Measurements from ENCODE around the gene CEP295NL.

The CEP295NL gene

DNA sequence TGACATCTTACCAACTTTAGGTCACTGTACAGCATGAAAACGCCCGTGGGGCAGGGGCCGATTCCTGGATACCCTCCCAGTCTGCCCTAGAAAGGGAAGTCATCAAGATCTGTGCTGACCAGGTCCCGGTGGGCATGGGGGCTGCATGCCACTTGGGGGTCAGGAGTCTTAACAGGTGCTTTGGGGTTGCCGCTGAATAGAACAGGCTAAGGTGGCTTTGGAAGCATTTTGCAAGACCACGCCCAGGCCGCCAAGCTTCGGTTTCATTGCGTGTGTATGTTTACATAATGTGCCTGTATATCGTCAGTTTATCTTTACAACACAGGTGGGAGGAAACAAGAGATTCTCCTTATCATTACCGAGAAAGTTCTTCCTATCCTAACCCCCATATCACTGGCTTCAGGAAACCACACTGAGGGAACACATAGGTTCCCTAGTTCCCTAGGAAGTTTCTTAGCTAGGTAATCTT is 49.0 kb downstream of the CEP295NL start:
- Histone ChIP-seq H3K27ac (no peak overlapping the region), H3K4me3 (no peak overlapping the region)
- no peak for DNase-seq (ENCODE audit: low spot score)
- TF ChIP-seq, protein P1, sequence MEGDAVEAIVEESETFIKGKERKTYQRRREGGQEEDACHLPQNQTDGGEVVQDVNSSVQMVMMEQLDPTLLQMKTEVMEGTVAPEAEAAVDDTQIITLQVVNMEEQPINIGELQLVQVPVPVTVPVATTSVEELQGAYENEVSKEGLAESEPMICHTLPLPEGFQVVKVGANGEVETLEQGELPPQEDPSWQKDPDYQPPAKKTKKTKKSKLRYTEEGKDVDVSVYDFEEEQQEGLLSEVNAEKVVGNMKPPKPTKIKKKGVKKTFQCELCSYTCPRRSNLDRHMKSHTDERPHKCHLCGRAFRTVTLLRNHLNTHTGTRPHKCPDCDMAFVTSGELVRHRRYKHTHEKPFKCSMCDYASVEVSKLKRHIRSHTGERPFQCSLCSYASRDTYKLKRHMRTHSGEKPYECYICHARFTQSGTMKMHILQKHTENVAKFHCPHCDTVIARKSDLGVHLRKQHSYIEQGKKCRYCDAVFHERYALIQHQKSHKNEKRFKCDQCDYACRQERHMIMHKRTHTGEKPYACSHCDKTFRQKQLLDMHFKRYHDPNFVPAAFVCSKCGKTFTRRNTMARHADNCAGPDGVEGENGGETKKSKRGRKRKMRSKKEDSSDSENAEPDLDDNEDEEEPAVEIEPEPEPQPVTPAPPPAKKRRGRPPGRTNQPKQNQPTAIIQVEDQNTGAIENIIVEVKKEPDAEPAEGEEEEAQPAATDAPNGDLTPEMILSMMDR (IDR thresholded peaks at IDR 0.05), result no peak

DNA sequence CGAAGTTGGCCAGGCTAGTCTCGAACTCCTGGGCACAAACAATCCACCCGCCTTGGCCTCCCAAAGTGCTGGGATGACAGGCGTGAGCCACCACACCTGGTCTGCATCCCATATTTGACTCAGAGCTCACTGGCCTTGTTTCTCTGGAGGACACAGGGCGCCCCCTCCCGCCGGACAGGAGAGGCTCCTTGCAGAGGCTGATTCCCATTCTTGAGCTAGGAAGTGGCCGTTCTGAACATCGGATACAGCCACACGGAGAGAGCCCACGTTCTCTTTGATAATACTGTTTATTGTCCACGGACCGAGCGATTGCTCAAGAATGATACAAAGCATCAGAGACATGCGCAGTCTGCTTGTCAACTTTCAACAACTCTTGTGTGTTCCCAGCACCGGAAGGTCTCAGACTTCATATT is 50.3 kb downstream of the CEP295NL start:
- no peak for DNase-seq (ENCODE audit: low spot score)
- TF ChIP-seq, protein P1 (IDR thresholded peaks at IDR 0.05), result no peak
- H3K4me3 ChIP-seq, result no peak overlapping the region
- H3K27ac ChIP-seq, result no peak overlapping the region

- H3K4me3 ChIP-seq, result no peak overlapping the region
- DNase-seq (ENCODE audit: low spot score), result no peak
- TF ChIP-seq, protein P1 (IDR thresholded peaks at IDR 0.05), result no peak
- no peak overlapping the region for H3K27ac ChIP-seq
Measured at GRCh38 chr17:78849026-78849425, 54.0 kb downstream of the CEP295NL start.

- Histone ChIP-seq H3K27ac (no peak overlapping the region), H3K4me3 (no peak overlapping the region)
- TF ChIP-seq, protein P1 (IDR thresholded peaks at IDR 0.05), result no peak
- no peak for DNase-seq (ENCODE audit: low spot score)
Measured at GRCh38 chr17:78847052-78847451, 55.9 kb downstream of the CEP295NL start.

- TF ChIP-seq, protein P1 (IDR thresholded peaks at IDR 0.05), result no peak
- Histone ChIP-seq H3K4me3 (no peak overlapping the region), H3K27ac (no peak overlapping the region)
- no peak for DNase-seq (ENCODE audit: low spot score)
Measured at GRCh38 chr17:78844301-78845005, 58.5 kb downstream of the CEP295NL start.

GRCh38 chr17:78842881-78843565 is 60.0 kb downstream of the CEP295NL start:
- no peak overlapping the region for H3K27ac ChIP-seq
- TF ChIP-seq, protein P1 (IDR thresholded peaks at IDR 0.05), result no peak
- peak; percentile 69 for DNase-seq (ENCODE audit: low spot score)

More at GRCh38 chr17:78842881-78843565, 60.0 kb downstream of the CEP295NL start:
- no peak overlapping the region for H3K4me3 ChIP-seq

Measured in coronary artery (tissue), 2 donors.